NCI-H524 (cell line): ENCODE measurements around the gene PPP1R36.
A peak's percentile ranks its signal among the peaks of the same experiment; 100 is the strongest.
"Not testable (repeated sequence)": the region's sequence is repeated elsewhere in the genome, so short reads cannot be mapped to it uniquely, and the experiment has no call there.

Experiments
- DNase-seq, 2 experiments: peaks; one replicate each; lab custom pipeline; 2025; lab: John Stamatoyannopoulos, UW

The PPP1R36 gene, protein sequence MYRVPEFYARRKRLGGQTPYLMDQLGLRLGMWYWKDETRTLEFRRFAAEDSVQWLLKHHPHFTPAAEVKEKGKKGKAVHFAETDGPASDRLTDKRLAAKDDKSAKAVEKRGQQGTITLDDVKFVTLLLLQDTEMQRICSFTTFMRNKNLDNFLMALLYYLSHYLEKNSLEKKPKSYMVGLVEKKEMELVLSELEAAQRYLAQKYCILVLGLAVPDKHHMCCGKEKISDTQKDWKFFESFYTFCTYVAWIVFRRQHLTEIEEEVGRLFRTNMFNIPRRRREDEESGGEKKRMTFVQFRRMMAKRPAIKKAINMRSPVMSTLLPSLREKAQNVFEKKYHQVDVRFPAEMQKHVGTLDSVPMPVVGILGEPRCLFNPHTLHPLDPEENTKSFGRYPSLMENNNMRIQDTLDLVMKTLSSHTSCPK

DNA sequence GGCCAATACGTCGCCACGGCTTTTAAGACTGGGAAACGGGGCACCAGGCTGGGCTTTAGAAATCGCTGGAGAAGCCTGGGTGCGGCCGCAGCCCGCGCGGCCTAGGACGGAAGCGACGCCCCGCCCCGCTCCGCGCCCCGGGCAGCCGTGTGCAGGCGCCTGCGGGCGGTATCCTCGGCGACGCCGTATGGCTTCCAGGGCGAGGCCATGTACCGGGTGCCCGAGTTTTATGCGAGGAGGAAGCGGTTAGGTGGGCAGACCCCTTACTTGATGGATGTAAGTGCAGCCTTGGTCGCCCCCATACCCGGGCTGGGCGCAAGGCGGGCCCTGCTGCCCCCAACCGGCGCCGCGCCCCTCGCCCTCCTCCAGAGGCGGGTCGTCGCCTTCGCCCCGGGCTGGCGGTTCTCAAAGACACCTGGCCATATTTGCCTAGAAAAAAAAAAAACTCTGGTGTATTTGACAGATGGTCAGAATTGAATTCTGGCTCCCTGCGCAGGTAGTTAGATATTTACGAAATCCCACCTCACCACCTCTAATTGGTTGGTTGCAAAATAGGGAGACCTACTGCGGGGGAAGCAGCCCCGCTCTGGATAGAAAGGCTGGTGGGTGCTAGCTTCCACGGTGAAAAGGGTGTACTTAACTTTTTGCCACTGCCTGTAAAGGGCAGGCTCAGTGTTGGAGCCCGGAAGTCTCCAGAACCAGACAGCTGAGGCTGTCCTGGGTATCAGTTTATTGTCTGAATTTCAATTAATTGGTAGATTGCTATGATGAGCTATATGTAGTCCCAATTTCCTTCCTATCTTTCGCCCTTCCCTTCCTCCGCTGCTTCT lies at the start of gene PPP1R36:
Gene PPP1R36 (plus strand): TSS at position 171 of the 830 bp plus-strand sequence. CDS start 37 bp downstream, at position 208.
- DNase-seq, result peak; percentile 81 to 83

DNA sequence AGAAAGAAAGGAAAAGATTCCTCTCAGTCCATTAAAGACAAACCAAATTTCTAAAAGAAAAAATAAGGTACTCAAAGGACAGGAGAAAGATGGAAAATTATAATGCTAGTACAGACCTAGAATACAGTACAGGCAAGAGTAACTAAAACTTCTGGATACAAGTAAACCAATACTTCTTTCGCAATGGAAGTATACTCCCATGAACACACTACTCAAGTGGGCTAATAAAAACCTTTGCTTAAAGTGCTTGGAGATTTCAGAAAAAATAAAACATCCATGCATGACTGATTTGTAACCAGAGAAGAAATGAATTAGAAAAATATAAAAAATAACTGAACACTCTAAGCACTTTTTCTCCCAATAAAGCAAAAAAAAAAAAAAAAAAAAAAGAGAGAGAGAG lies 49.7 kb upstream of the PPP1R36 start:
- DNase-seq, result no peak

DNA sequence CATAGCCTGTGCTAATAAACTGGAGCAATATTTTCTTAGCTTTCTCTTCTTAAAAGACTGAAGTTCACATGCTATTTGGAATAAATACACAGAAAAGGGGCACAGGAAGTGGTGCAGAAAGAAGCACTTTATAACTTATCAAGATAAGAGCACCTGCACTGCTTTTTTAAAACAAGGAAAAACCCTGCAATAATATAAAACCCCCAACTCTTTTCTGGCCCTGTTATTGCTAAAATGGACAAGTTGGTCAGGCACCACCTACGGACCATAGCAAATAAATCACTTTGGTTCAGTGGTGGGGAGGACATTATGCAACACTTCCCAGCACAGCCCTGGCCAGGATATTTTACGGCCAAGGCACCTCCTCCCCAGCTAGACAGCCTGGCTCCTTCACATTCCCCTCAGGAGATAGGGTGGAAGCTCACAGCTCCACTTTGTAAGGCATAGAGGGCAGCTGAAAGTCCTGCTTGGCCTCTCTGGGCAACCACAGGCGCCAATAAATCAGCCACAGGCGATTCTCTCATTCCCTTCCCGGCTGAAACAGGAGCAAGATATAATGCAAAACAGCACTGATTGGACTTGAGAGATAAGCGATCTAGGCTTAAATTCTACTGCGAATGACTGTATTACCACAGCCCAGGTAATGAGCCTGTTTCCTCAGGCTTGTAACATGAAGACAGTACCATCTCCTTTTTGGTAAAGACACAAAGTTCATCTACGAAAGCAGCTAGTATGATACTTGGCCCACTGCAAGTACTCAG lies 48.2 kb upstream of the PPP1R36 start:
- peak in 1 of 2 experiments; percentile 18 for DNase-seq

DNA sequence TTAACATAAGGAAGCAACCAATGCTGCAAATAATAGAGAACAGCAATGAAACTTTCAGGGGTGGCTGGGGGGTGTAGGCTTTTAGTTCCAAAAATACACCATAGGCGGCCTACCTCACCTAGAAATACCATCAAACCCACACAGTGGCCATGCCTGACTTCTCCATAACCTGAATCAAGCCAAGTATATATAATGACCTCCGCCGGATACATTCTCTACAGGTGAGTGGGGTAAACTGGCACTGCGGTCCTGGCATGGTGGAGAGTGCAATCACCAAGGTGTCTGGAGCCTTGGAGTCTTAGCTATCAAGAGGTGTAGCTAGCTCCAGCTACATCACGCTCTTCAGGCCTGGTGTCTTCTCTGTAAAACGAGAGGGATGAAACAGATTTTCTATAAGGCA lies 47.3 kb upstream of the PPP1R36 start:
- no peak for DNase-seq

DNA sequence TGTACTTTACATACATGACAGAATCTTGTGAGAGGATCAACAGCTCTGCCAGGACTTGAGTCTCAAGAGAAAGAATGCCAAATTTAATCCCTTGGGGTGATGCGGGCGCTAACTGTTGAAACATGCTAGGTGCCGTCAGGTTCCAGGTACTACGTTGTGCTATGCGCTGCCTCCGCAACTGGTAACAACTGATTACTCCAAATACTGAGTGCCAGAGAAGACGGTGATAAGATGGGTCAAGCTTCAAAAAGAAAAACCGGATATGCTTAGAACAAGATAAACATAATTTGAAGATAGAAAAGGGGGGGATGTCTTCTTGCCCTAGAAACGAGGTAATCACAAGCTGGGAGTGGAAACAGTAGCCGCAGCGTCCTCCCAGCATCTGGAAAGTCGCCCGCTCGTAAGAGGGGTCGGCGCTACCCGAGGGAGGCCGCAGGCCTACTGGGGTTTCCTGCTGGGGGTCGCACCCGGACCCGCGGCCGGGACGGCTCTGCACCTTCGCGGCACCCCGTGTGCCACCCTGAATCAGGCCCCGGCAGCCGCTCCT lies 46.8 kb upstream of the PPP1R36 start:
- peak; percentile 36 to 64 for DNase-seq

DNA sequence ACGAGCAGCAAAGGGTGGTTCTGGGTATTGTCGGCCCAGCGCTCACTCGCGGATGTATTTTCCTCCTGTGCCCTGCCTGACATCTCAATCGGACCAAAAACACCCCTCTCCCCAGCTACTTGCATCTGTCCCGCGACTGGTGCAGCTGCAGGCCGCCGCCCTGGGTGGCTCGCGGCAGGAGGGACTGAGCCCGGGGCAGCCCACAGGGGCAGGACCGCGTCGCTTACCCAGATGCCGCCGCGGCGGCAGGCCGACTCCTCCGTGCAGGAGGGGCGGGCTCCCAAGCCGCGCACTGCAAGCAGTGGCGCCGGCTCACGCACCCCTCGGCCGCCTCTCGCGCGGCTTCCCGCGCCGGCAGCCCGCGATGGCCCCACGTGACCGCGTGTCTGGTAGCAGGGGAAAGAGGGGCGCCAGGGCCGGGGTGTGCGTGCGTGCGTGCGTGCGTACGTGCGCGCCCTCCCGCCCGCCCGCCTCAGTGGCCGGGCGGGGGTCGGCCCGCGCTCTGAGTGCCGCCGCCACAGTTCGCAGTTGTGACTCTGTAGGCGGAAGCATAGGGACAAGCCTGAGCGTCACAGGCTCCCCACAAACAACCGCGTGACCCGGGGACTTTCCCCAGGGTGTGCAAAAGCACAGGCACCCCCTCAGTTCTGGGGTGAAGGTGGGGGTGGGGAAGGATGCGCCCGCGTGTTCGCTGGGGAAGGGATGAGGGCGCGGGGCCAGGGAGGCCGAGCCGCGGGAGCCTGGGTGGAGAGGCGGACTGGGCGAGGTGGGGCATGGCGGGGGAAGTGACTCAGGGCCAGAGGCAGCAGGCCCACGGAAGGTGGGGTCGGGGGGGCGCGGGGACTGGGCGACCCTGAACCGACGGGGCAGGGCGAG lies 46.1 kb upstream of the PPP1R36 start, which contains the start of gene ZBTB25:
Gene ZBTB25 (minus strand): TSS at position 405 of the 876 bp plus-strand sequence. CDS start 13,305 bp downstream, outside the sequence.
- DNase-seq, result peak; percentile 91 to 97

DNA sequence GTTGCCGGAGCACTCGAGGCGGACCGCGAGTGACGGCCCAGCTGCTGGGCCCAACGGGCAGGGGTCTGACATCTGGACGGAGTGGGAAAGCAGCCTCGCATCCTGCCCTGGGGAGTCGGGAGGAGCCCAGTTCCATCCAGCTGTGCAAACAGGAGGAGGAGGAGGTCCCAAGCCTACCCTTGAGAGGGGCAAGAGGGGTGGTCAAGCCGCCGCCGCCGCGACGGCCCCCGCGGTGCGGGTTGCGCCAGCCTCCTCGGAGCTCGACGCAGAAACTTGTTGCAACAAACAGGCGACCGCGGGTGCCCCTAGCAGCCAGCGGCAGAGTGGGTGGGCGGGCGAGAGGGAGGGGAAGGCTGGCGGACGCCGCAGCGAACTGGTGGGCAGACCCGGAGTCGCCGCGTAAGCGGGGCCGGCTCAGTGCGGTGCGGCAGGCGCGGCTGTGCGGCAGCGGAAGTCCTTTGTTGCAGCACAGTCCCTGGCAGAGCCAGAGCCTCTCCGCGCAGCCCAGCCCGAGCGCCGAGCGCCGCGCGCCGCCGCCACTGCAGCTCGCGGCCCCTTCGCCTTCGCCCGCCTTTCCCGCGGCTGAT lies 45.4 kb upstream of the PPP1R36 start, which contains the start of gene ZBTB1:
Gene ZBTB1 (plus strand): TSS at position 461 of the 587 bp plus-strand sequence. CDS start 16,735 bp downstream, outside the sequence.
- DNase-seq, result peak; percentile 80 to 86

DNA sequence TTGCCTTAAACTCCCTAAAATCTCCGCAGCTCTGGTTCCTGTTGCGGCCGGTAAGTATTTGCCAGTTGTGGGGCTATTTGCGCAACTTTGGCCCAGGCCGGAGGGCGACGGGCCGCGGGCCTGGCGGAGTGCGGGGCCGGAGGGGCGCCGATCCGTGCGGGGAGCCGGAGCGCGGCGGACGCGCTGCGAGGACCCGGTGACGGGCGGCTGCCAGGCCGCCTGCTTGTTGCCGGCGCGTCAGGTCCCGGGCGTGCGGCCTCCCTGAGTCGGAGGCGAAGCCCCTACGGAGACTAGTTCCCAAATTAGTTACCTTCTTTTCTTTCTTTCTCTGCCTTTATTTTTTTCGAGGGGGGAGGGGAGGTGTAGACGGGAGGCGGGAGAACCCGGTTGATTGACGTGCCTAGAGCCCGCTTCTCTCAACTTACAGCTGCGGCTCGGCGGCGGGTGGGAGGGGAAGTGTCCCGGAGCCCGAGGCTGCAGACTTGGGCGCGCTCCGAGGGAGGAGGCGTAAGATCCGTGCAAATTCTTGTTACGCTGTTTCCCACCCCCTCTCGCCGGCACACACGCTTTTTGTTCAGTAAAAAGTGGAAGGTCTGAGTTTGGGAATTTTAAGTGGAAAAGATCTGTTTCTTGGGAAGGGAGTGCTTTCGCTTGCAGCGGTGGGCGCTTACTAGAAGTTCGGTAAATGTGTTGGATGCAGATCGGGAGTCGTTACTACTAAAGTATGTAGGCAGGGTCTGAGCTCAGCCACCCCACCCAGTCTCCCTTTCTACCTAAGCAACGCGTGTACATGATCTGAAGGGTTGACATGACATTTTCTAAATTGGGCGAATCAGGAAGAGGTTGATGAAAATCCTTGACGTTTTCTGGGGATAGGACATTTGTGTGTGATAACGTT lies 44.6 kb upstream of the PPP1R36 start:
- DNase-seq, result peak; percentile 79 to 88

DNA sequence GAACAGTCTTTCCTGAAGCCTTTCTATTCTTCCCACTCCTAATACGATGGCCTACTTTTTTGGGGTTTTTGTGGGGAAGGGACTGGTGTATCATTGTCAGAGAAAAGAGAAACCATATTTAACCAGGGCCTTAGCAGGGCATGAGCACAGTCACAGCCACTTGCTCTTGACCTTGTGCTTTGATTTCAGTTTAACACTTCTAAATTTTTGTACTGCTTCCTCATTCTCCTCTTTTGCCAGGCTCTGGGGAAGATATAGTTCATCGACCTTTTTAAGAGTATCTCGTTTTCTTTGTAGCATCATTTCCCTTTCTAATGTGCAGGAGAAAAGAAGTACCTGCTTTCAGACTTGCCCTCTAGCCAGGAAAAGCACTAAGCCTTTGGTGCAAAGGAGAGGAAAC lies 43.0 kb upstream of the PPP1R36 start:
- no peak for DNase-seq

DNA sequence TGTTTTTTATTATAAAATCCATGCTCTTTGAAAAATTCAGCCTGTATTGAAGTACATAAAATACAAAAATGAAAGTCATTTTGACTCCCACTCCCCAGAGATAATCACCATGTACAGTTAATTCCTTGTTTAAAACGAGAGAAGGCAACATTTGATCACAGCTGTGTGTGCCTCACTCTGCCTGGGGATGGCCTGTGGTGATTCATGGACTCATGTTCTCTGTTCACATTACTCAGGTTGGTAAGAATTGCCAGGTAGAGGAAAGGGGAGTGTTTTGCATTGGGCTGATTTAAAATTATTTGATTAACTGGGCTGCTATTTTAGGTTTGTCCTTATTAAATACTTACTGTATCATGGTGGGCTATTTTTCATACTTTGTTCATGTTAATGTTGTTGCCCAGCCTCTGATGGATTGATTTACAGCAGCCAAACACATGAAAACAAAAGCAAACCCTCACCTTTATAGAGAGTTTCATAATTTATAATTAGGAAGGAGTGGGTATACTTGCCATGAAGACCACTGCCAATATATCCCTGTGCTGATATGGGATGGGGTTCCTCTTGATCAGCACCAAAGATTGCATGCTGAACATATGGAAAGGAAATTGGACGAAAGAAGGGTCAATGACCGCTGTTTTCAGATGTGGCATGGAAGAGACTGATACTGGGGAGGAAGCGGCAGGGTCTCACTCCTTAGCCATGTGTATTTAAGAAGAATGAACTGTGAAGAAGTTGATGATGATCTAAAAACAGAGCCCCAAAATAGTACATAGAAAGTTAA lies 42.2 kb upstream of the PPP1R36 start:
- DNase-seq, result no peak

DNA sequence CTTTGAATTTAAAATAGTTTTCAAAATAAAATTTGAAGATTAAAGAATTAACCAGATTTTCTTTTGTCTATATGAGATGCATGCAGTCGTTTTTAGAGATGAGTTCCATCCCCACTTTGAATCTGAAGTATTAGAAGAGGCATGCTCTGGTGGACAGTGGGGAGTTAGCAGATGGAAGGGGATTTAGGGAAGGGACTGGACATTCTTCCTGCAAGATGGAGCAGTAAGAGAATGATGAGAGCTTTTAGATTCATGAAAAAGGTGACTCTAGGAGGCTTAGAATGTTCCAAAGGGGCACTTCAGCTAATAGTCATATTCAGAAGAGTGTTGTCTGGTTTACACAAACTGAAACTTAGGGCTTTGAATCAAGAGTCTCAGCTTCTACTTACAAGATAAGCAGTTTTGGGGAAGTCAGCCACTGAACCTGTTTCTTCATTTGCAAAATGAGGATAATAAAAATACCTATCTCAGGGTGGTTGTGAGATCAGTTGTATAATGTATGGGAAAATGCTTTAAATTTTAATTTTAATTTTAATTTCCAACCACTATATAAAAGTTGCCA lies 41.5 kb upstream of the PPP1R36 start:
- DNase-seq, result peak in 1 of 2 experiments; percentile 26

DNA sequence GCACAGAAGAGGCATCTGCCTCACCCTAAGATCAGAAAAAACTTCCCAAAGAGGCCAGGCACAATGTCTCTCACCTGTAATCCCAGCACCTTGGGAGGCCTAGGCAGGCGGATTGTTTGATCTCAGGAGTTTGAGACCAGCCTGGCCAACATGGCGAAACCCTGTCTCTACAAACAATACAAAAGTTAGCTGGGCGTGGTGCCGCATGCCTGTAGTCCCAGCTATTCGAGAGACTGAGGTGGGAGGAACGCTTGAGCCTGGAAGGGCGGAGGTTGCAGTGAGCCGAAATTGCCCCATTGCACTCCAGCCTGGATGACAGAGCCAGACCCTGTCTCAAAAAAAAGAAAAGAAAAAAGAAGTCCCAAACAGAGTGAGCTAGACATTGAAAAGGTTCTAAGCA lies 40.7 kb upstream of the PPP1R36 start:
- no peak for DNase-seq

DNA sequence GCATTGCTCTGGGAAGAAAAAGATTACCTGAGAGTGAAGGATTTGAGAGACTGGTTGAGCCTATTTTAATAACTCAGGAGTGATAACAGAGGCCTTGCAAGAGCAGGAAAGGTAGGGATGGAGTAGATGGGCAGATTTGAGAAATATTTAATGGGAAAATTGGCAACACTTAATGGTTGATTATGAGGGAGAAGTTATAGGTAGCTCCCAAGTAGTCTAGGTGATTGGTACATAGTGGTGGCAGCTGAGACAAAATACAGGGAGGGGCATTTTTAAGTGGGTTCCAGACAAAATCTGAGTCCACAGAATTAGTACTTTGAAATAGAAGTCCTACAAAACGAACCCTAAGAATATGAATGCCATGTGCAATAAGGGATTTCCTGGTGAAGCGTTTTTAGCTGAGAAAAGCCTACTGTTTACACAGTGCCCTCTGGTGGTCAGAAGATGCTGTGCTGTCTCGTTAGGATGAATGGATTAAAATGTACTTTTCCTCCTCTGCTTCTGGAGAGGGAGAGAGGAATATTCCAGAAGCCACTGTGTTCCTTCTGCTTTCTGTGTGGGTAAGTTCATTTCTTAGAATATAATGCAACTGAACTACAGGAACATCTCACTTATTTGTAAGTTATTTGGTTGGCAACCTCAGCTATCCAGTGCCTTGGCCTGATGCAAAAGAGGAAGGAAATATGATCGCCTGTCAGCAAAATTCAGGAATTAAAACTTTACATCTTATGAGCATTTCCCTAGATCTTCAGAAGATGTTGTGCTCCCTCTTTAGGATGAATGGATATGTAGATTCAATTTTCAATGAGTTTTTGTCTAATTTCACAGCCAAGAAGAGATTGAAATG lies 38.7 kb upstream of the PPP1R36 start:
- DNase-seq, result peak; percentile 60 to 73

DNA sequence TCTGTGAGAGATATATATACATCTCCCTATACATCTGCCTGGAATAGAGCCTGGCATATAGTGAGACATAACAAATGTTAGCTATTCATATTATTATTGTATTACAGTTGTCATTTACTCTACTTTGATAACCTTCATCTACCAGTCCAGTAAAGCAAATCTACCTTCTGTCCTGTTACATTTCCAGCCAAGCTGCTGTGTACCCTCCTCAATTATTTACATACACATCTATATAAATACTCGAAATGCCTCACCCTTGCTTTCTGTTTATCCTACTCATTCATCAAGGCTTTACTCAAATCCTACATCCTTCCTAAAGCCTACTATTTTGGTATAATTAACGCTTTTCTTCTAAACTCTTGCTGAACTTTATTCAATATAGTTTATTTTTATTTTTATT lies 36.5 kb upstream of the PPP1R36 start:
- DNase-seq, result no peak

DNA sequence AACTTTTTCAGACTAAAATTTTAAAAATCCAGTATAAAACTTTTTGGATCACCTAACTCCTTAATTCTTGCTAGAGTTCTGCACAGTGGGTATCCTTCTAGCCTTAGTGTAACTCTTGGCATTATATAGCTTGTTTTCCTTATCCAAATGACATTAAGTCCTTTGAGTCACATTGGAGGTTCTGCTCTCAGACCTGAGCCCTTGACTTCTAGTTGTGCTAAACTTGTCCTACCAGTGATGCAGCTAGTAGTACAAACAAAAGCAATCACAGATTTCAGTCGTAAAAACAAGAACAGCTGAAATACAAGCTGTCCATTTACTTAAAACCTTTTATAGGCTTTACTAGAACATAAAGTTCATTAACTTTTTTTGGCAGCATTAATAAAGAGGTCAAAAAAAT lies 34.7 kb upstream of the PPP1R36 start:
- DNase-seq, result no peak

DNA sequence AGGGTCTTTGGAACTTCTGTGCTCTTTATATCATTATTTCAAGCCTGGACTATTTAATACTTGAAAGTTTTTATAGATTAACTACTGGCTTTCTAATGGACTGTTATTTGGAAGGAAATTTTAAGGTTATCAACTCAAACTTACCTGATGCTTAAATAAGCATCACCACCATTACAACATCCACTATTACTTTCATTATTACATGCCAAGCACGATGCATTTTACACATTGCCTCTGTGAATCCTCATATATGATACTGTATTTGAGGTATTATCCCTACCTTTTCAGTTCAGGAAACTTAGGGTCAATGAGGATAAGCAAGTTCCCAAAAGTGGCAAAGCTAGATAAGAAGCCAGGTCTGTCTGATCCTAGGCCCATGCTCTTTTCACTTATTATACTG lies 32.8 kb upstream of the PPP1R36 start:
- DNase-seq, result no peak

DNA sequence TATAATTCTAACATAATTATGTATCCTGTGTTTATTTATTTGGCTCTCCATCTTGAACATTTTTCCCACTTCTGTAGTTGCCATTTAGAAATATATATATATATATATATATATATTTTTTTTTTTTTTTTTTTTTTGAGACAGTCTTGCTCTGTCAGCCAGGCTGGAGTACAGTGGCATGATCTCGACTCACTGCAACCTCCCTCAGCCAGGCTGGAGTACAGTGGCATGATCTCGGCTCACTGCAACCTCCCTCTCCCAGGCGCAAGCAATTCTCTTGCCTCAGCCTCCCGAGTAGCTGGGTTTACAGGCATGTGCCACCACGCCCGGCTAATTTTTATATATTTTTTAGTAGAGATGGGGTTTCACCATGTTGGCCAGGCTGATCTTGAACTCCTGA lies 32.1 kb upstream of the PPP1R36 start:
- DNase-seq, result not testable (repeated sequence)
